Astrocyte (in vitro differentiated cells and primary cell): ENCODE measurements around the gene ATRNL1.

Experiments
- CTCF ChIP-seq: IDR thresholded peaks from 2 replicates; pipeline ENCODE4 v1.5.1; 2011; ENCODE audit warnings: low read depth, mild to moderate bottlenecking, inconsistent platforms, low read length, moderate library complexity; ENCODE audit not compliant: insufficient read depth
- EZH2 ChIP-seq: IDR thresholded peaks from 2 replicates; pipeline ENCODE4 v1.6.1; 2012; ENCODE audit warnings: mild to moderate bottlenecking, low read length, inconsistent platforms; ENCODE audit not compliant: insufficient read depth

DNA sequence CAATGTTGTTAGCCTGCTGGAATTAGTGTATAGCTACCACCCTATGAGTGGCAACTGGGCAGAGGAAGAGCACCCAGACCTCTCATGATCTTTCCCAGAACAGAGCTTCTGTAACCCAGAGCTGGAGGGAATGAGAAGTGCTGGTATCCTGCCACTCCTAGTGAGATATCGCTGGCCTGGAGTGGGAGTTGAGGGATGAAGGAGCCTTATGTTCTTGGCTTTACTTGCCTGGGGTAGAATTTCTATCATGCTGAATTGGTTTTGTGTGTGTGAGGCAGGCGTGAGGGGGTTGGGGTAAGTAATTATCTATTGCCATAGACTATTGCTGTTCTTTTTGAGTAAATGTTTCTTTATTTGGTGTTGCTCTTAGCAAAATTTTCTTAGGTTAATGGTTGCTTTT, 146.6 kb downstream of the ATRNL1 start:
- TF ChIP-seq CTCF (no peak), EZH2 (no peak)
